ENCODE data around the gene SLX9.

Gene SLX9

DNA sequence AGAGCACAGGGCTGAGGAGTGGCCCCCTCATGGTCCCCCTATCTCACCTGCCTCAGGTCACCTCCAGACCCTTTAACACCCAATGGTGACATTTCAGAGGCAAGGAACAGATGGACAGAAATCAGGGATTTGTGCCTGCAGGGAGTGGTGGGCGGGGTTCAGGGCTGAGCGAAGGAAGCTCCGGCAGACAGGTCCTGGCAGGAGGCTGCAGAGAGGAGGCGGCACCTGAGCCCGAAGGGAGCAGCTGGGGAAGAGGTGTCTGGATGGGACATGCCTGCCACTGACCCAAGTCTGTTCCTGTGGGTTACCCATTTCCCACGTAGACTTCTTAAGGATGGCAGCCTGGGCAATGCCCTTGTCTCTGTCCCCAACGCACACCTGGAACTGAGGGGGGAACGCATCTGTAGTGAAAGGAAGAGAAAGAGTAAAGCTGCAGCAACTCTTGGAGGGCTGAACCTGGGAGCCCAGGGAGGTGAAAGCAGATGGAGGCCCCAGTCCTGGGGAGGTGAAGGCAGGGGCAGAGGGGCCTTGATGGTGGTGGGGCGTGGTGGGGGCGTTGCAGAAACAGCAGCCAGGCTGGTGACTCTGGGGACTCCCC lies 72.9 kb downstream of the SLX9 start:
- Histone ChIP-seq H3K4me1 (ENCODE audit: insufficient read depth, insufficient read length) (peaks cover 35% of the 10 kb centered on the region), H3K27me3 (ENCODE audit: insufficient read depth, insufficient read length) (peaks cover 6% of the 10 kb centered on the region), H3K4me3 (ENCODE audit: insufficient read length, low read depth) (peak overlapping the region; percentile 15), H3K9ac (ENCODE audit: insufficient read length, low read depth) (peak overlapping the region; percentile 79), H3K9me3 (ENCODE audit: insufficient read depth, low read length) (peaks cover 15% of the 10 kb centered on the region), H3K36me3 (ENCODE audit: insufficient read depth, insufficient read length, low read length) (no peaks in the 10 kb centered on the region)
- TF ChIP-seq ZNF274 (IDR thresholded peaks at IDR 0.05; ENCODE audit: low read depth, low read length) (no peak), YY1 (IDR thresholded peaks at IDR 0.05; ENCODE audit: insufficient read depth, insufficient read length) (no peak), SUZ12 (IDR thresholded peaks at IDR 0.05; ENCODE audit: extremely low read depth, insufficient read depth, insufficient read length) (no peak)
- peak; percentile 78 for DNase-seq (ENCODE audit: low read depth, low spot score)

GRCh38 chr21:45013260-45013841 lies 73.5 kb downstream of the SLX9 start:
- Histone ChIP-seq H3K27me3 (ENCODE audit: insufficient read depth, insufficient read length) (peaks cover 12% of the 10 kb centered on the region), H3K4me3 (ENCODE audit: insufficient read length, low read depth) (peak overlapping the region; percentile 15), H3K9me3 (ENCODE audit: insufficient read depth, low read length) (peaks cover 14% of the 10 kb centered on the region), H3K36me3 (ENCODE audit: insufficient read depth, insufficient read length, low read length) (no peaks in the 10 kb centered on the region), H3K9ac (ENCODE audit: insufficient read length, low read depth) (peak overlapping the region; percentile 79), H3K4me1 (ENCODE audit: insufficient read depth, insufficient read length) (peaks cover 35% of the 10 kb centered on the region)
- TF ChIP-seq SUZ12 (IDR thresholded peaks at IDR 0.05; ENCODE audit: extremely low read depth, insufficient read depth, insufficient read length) (no peak), ZNF274 (IDR thresholded peaks at IDR 0.05; ENCODE audit: low read depth, low read length) (no peak), YY1 (IDR thresholded peaks at IDR 0.05; ENCODE audit: insufficient read depth, insufficient read length) (no peak)
- DNase-seq (ENCODE audit: low read depth, low spot score): no peak

DNA sequence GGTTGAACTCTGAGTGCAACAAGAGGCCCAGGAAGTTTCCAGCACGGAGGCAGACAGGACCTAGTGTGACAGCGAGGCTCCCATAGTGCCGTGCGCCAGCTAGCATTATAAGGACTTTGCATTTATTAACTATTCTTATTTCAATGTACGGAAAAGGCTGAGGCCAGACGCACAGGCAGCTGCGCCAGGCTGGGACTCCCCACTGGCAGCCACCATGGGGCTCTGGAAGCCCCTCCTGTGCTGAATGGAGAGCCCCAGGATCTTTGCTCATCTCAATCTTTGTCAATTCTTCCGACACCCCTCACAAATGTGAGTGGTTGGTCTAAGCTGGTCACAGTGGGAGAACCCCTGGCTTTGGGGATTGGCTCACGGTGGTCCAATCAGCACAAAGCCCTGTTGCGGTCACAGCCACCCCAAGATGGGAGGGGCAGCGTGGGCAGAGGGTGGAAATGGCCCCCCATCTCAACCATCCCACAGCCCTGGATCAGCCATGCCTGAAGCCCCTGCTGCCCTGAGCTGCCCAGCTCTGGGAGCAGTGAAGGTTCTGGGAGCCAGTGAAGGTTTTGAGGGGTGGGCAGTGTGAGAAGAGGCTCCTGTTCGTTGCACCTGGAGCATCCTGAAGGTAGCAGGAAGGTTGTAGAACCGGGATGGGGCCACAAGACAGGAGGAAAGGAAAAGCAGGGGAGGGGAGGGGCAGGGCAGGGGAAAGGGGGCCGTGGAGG lies 75.1 kb downstream of the SLX9 start:
- no peak for TF ChIP-seq SUZ12 (IDR thresholded peaks at IDR 0.05; ENCODE audit: extremely low read depth, insufficient read depth, insufficient read length)
- TF ChIP-seq YY1 (IDR thresholded peaks at IDR 0.05; ENCODE audit: insufficient read depth, insufficient read length): no peak
- no peak for TF ChIP-seq ZNF274 (IDR thresholded peaks at IDR 0.05; ENCODE audit: low read depth, low read length)
- no peak overlapping the region for H3K4me3 ChIP-seq (ENCODE audit: insufficient read length, low read depth)
- no peak overlapping the region for H3K9ac ChIP-seq (ENCODE audit: insufficient read length, low read depth)
- H3K9me3 ChIP-seq (ENCODE audit: insufficient read depth, low read length): peaks cover 6% of the 10 kb centered on the region; the same call in 1 of the 2 replicates
- no peak for DNase-seq (ENCODE audit: low read depth, low spot score)
- H3K36me3 ChIP-seq (ENCODE audit: insufficient read depth, insufficient read length, low read length): no peaks in the 10 kb centered on the region
- H3K4me1 ChIP-seq (ENCODE audit: insufficient read depth, insufficient read length): peaks cover 35% of the 10 kb centered on the region
- H3K27me3 ChIP-seq (ENCODE audit: insufficient read depth, insufficient read length): peaks cover 13% of the 10 kb centered on the region

DNA sequence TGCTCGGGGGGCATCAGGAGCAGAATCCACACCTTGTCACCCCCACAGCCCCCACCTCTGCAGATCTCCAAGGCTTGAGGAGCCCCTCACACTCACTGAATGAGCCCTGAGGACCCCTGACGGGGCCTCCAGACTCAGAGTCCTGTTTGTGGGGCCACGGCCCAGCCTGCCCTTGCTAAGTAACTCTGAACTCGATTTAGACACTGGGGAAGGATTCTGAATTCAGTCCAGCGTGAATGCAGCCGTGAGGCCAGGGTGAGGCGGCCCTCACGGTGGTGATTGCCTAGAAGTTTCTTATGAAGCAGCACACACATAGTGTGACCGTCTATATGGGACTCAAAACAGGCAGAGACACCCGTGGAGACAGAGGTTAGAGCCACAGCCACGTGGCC lies 75.6 kb downstream of the SLX9 start:
- no peaks in the 10 kb centered on the region for H3K36me3 ChIP-seq (ENCODE audit: insufficient read depth, insufficient read length, low read length)
- peaks cover 35% of the 10 kb centered on the region for H3K4me1 ChIP-seq (ENCODE audit: insufficient read depth, insufficient read length)
- H3K27me3 ChIP-seq (ENCODE audit: insufficient read depth, insufficient read length): peaks cover 13% of the 10 kb centered on the region
- TF ChIP-seq YY1 (IDR thresholded peaks at IDR 0.05; ENCODE audit: insufficient read depth, insufficient read length) (no peak), SUZ12 (IDR thresholded peaks at IDR 0.05; ENCODE audit: extremely low read depth, insufficient read depth, insufficient read length) (no peak), ZNF274 (IDR thresholded peaks at IDR 0.05; ENCODE audit: low read depth, low read length) (no peak)
- DNase-seq (ENCODE audit: low read depth, low spot score): no peak
- H3K9ac ChIP-seq (ENCODE audit: insufficient read length, low read depth): no peak overlapping the region
- peaks cover 6% of the 10 kb centered on the region; the same call in 1 of the 2 replicates for H3K9me3 ChIP-seq (ENCODE audit: insufficient read depth, low read length)
- H3K4me3 ChIP-seq (ENCODE audit: insufficient read length, low read depth): no peak overlapping the region

DNA sequence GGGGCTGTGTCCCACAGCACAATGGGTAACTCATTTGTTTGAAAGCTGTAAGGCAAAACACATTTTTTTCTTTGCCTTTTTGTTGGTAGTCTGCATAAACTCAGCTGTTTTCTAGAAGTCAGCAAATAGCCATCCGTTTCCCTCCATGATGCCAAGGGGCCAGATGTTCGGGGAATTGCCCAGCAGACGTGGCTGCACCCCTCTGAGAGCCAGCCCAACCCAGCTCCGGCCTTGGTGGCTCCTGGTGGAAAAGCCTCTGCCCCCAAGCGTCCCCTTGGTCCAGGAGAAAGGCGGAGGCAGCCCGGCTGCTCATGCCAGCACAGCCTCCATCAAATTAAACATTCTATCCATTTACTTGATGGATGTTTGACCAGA lies 76.2 kb downstream of the SLX9 start:
- peaks cover 36% of the 10 kb centered on the region for H3K4me1 ChIP-seq (ENCODE audit: insufficient read depth, insufficient read length)
- TF ChIP-seq YY1 (IDR thresholded peaks at IDR 0.05; ENCODE audit: insufficient read depth, insufficient read length) (no peak), SUZ12 (IDR thresholded peaks at IDR 0.05; ENCODE audit: extremely low read depth, insufficient read depth, insufficient read length) (no peak), ZNF274 (IDR thresholded peaks at IDR 0.05; ENCODE audit: low read depth, low read length) (no peak)
- no peak overlapping the region for H3K4me3 ChIP-seq (ENCODE audit: insufficient read length, low read depth)
- peaks cover 13% of the 10 kb centered on the region for H3K27me3 ChIP-seq (ENCODE audit: insufficient read depth, insufficient read length)
- no peak for DNase-seq (ENCODE audit: low read depth, low spot score)
- no peaks in the 10 kb centered on the region for H3K36me3 ChIP-seq (ENCODE audit: insufficient read depth, insufficient read length, low read length)
- peaks cover 6% of the 10 kb centered on the region; the same call in 1 of the 2 replicates for H3K9me3 ChIP-seq (ENCODE audit: insufficient read depth, low read length)
- H3K9ac ChIP-seq (ENCODE audit: insufficient read length, low read depth): no peak overlapping the region

DNA sequence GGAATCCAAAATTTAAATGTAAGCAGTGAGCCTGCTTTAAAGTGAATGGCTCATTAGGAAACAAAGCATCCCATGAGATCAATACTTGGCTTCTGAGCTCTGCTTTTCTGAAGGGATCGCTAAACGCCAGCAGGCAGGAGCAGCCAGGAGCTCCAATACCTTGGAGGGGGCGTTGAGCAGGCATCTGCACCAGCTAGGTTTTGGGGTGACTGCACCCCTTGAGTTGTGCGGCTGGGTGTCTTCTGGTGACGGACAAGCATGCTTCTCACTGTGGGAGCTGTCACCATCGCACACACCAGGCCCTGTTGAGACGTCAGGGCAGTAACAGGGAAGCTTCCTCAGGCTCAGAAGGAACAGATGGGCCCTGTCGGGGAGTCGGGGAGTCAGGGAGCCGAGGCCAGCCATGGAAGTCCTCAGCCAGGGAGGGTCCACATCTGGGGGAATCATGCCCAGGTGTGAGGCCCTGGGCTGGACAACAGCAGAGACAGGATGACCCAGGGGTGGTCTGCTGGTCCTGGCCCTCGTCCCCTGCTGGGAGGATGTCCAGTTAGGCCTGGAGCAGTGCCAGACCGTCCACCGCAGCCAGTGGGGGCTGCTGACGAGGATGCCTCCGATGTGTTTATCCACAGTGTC lies 76.7 kb downstream of the SLX9 start:
- TF ChIP-seq YY1 (IDR thresholded peaks at IDR 0.05; ENCODE audit: insufficient read depth, insufficient read length) (no peak), ZNF274 (IDR thresholded peaks at IDR 0.05; ENCODE audit: low read depth, low read length) (no peak), SUZ12 (IDR thresholded peaks at IDR 0.05; ENCODE audit: extremely low read depth, insufficient read depth, insufficient read length) (no peak)
- H3K27me3 ChIP-seq (ENCODE audit: insufficient read depth, insufficient read length): peaks cover 10% of the 10 kb centered on the region

More for the DNA sequence above, 76.7 kb downstream of the SLX9 start:
- peaks cover 3% of the 10 kb centered on the region; the same call in 1 of the 2 replicates for H3K9me3 ChIP-seq (ENCODE audit: insufficient read depth, low read length)
- no peak overlapping the region for H3K9ac ChIP-seq (ENCODE audit: insufficient read length, low read depth)
- no peaks in the 10 kb centered on the region for H3K36me3 ChIP-seq (ENCODE audit: insufficient read depth, insufficient read length, low read length)
- H3K4me1 ChIP-seq (ENCODE audit: insufficient read depth, insufficient read length): peaks cover 33% of the 10 kb centered on the region
- DNase-seq (ENCODE audit: low read depth, low spot score): no peak
- H3K4me3 ChIP-seq (ENCODE audit: insufficient read length, low read depth): no peak overlapping the region

Data from NT2/D1 (cell line).